Lower leg skin (tissue), 4 donors: ENCODE measurements around the gene SNTA1. TPM values are rescaled to one million over a fixed set of nuclear protein-coding genes. Genes with fewer than 3 reads are reported as not detected.

Experiments
- DNase-seq, 2 donors: peaks; one replicate each; pipeline ENCODE4 v3.0.0-alpha.2; 2019; ENCODE audit warnings: low spot score in 2 of 2
- H3K4me3 ChIP-seq: fragments of 200-600 bp; sonication (generic); 2 replicates; pipeline ENCODE4 v1.5.1; 2017; ENCODE audit warnings: mild to moderate bottlenecking, low read depth; ENCODE audit not compliant: poor library complexity, severe bottlenecking
- POLR2A ChIP-seq, 2 donors: fragments of 450-650 bp; IDR thresholded peaks; one replicate each; pipeline ENCODE4 v1.6.1; 2016 to 2017; ENCODE audit warnings: antibody characterized with exemption in 2 of 2, mild to moderate bottlenecking in 1 of 2, moderate library complexity in 1 of 2
- WGBS, 2 donors: methylation state at CpG; one replicate each; pipeline ENCODE4 v1.1.5; 2018; 5-methylcytosine and 5-hydroxymethylcytosine counted together
- intact Hi-C: fragments of 100-400 bp; cut with DNase I; formaldehyde crosslinking; loops from one replicate; pipeline ENCODE4 v1.15.0; 2023; ENCODE audit warnings: low total_unique reads
- total RNA-seq, 4 donors: library from RNA; depleted of rRNA; stranded (reverse); fragments of >200 nt; gene quantifications; one replicate each; pipeline ENCODE4 v1.1.0, GENCODE V29; 2016
- TF ChIP-seq, protein P1 (sequence below), 3 donors: fragments of 450-650 bp; IDR thresholded peaks; one replicate each; pipeline ENCODE4 v1.5.1; 2016; ENCODE audit warnings: antibody characterized with exemption in 3 of 3, mild to moderate bottlenecking in 3 of 3, moderate library complexity in 2 of 3

SNTA1 gene
- total RNA-seq, 4 donors from 2014 or later: 13.0 to 22.6 (median 17.8) TPM

DNA sequence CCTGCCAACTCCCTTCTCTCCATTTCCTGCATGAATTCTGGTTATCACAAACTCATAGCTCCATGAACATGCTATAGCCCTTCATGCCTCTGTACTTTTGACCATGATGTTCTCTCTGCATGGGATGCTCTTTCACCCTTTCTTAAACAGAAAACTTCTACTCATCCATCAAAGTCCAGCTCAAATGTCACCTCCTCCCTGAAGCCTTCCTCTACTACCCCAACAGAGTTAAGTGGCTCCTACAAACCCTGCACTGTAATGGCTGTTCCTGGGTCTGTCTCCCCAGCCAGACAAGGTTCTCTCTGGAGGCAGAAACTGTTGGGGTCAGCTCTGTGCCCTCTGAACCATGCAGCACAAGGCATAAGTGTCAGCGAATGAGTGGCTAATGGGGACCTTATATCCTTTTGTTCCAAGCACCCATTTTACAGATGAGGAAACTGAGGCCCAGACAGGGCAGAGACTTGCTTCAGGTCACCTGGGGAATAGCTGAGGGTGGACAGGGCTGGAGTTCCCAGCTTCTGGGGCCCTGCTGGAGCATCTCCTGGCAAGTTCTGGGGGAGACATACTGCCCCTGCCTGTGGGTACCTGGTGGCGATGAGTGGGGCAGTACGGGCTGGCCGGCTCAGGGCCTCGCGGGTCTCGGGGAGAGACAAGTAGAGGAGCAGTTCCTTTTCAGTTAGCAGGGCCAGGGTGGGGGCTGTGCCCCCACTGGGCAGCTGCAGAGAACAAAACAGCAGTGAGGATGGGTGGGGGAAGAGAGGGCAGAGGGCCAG, 31.7 kb downstream of the SNTA1 start:
- TF ChIP-seq POLR2A (IDR thresholded peaks at IDR 0.05): no peak
- TF ChIP-seq, protein P1, sequence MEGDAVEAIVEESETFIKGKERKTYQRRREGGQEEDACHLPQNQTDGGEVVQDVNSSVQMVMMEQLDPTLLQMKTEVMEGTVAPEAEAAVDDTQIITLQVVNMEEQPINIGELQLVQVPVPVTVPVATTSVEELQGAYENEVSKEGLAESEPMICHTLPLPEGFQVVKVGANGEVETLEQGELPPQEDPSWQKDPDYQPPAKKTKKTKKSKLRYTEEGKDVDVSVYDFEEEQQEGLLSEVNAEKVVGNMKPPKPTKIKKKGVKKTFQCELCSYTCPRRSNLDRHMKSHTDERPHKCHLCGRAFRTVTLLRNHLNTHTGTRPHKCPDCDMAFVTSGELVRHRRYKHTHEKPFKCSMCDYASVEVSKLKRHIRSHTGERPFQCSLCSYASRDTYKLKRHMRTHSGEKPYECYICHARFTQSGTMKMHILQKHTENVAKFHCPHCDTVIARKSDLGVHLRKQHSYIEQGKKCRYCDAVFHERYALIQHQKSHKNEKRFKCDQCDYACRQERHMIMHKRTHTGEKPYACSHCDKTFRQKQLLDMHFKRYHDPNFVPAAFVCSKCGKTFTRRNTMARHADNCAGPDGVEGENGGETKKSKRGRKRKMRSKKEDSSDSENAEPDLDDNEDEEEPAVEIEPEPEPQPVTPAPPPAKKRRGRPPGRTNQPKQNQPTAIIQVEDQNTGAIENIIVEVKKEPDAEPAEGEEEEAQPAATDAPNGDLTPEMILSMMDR (IDR thresholded peaks at IDR 0.05): no peak
- no peak overlapping the region for H3K4me3 ChIP-seq
- WGBS, 2 donors: 94 to 97% methylated on average over 7 of the region's 7 CpGs
- intact Hi-C loops: no loop called here
- no peak for DNase-seq

DNA sequence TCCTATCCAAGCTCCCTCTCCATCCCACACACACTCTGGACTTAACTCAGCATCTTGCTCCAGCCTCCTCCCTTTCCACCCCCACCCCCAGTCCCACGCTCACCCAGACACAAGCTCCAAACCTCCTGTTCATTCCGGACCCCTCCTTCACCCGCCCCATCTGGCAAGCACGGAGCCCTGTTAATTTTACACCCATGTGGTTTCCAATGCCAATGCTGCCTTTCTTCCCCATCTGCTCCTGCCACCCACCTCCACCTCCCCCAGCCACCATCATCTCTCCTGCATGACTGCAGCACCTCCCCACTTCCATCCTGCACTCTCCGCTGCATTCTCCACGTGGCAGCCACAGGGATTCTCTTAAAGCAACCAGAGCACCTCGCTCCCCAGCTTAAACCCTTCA, 32.3 kb downstream of the SNTA1 start:
- intact Hi-C loops: no loop called here
- 79 to 87% methylated on average over 7 of the region's 7 CpGs for WGBS, 2 donors

DNA sequence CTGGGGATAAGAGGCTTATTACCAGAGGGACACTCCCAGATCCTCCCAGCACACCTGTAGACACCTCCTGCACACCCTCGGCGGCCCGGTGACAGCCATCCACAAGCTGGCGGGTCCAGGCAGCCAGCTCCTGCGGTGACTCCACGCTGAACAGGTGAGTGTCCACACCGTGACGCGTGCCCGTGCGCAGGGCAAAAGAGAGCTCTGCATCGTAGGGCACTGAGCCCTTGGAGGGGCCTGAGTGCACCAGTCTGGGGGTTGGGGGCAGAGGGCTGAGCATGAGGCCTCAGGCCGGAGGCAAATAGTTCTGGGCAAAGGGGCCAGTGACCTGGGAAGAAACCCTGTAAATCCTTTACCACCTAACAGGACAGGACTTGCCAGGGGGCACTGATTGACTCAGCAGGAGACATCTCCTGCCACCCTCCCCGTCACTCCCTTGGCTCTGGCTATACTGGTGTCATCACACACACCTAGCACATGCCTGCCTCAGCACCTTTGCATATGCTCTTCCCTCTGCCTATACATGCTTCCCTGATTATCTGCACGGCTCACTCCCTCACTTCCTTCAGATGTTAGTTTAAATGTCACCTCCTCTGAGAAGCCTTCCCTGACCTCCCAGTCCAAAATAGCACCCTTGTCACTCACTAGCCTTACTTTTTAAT, 33.4 kb downstream of the SNTA1 start:
- TF ChIP-seq POLR2A (IDR thresholded peaks at IDR 0.05): no peak
- TF ChIP-seq, protein P1 (IDR thresholded peaks at IDR 0.05): no peak
- WGBS, 2 donors: 89 to 92% methylated on average over 12 to 15 of the region's 15 CpGs
- intact Hi-C loops: no loop called here
- no peak for DNase-seq
- H3K4me3 ChIP-seq: no peak overlapping the region

More for the DNA sequence above, 32.3 kb downstream of the SNTA1 start:
- TF ChIP-seq, protein P1 (IDR thresholded peaks at IDR 0.05): no peak
- TF ChIP-seq POLR2A (IDR thresholded peaks at IDR 0.05): no peak
- DNase-seq: no peak
- no peak overlapping the region for H3K4me3 ChIP-seq

DNA sequence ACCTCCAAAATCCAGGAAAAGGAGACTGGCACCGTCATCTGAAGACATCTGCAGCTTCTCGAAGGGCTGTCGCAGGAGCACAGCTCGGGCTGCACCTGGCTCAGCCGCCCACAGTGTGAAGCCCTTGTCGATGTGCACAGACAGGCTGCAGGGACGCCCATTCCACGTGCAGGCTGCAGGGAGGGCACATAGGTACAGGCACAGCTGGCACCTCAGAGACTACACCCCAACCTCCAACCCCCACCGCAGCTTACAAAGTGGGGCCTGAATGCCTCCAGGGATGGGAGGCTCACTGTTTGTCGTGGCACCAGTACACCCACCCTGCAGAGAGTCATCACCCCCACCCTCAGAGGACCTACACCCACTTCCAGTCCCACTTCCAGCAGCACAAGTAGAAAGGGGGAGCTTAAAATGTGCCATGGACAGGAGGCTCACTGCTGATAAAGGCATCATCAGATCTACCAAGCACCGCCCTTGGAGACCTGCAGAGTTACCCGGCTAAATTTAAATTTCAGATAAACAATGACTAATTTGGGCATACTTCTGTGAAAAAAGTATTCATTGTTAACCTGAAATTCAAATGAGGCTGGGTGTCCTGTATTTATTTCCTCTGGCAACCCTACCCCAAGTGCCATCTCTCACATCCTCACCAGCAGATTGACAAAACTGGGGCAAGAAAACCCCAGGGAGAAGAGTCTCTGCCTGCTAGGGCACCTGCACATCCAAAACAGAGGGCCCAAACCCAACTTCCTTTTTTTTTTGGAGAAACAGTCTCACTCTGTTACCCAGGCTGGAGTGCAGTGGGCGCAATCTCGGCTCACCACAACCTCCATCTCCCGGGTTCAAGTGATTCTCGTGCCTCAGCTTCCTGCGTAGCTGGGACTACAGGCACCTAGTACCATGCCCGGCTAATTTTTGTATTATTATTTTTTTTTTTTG, 34.6 kb downstream of the SNTA1 start:
- H3K4me3 ChIP-seq: no peak overlapping the region
- DNase-seq: no peak
- TF ChIP-seq POLR2A (IDR thresholded peaks at IDR 0.05): no peak
- TF ChIP-seq, protein P1 (IDR thresholded peaks at IDR 0.05): no peak
- intact Hi-C loops: no loop called here
- WGBS, 2 donors: 73 to 77% methylated on average over 12 to 18 of the region's 18 CpGs

GRCh38 chr20:33408313-33408712, 35.2 kb downstream of the SNTA1 start:
- no peak for TF ChIP-seq POLR2A (IDR thresholded peaks at IDR 0.05)
- TF ChIP-seq, protein P1 (IDR thresholded peaks at IDR 0.05): no peak
- DNase-seq: no peak
- intact Hi-C loops: no loop called here
- 93 to 96% methylated on average over 12 of the region's 12 CpGs for WGBS, 2 donors
- H3K4me3 ChIP-seq: no peak overlapping the region
